NT2/D1 (cell line): Measurements from ENCODE around the gene TAS2R1.
"Not testable (repeated sequence)": the region's sequence is repeated elsewhere in the genome, so short reads cannot be mapped to it uniquely, and the experiment has no call there.

Source experiments
- SUZ12 ChIP-seq: IDR thresholded peaks from 2 replicates; pipeline ENCODE4 v1.6.1; 2011; ENCODE audit not compliant: insufficient read length, insufficient read depth; ENCODE audit errors: extremely low read depth
- YY1 ChIP-seq: IDR thresholded peaks from 2 replicates; pipeline ENCODE4 v1.6.1; 2011; ENCODE audit not compliant: insufficient read length, insufficient read depth
- ZNF274 ChIP-seq: IDR thresholded peaks from 2 replicates; pipeline ENCODE4 v1.6.1; 2011; ENCODE audit warnings: mild to moderate bottlenecking, low read depth, low read length

DNA sequence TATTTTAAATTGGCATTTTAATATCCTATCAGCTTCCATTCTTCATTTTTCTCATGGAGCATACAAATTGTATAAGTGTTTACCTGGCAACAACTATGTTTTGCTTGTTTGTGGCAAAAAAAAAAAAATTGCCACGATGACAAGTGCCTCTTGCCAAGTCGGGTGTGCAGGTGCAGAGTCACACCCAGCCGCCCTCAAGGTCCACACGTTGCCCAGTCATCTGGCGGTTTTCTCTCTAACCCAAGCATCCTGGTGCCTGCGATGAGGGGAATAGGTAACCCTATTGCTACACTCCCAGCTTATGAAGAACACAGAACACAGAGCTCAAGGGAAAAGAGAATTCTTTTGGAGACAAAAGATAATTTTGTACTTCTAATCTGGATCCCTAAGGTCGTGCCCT, 32.8 kb downstream of the TAS2R1 start:
- not testable (repeated sequence) for TF ChIP-seq SUZ12, ZNF274, YY1
